Measurements from ENCODE around the gene C2.

The C2 gene

DNA sequence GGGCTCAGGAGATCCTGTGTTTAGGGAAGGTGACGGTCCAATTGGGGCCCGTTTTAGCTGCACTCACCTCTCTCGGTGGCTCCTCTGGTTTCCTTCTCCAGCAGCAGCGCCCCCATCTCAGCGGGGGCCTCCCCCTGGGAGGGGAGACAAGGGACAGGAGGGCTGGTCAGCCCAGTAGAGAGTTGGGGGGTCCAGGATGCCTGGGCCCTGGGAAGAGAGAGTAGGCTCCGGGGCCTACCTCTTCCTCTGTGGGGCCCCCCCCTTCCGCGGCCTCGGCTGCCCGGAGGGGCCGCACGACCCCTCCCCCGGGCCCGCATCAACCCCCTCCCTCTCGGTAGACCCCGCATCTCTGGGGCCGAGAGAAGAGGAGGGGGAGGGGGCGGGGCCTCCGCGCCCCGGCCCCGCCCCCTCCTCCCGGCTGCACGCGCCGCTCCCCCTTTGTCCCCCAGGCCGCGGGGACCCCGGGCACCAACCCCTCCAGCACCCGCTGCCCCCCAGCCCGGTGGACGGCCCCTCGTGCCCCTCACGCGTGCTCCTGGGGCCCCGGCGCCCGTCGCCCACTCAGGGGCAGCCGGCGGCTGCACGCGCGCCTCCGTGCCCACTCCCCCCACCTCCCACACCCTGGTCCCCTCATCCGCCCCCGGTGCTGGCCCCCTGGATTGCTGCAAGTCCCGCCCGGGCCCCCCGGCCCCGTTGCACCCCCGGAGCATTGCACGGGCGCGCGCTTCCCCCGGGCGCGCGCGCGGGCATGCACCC lies 30.5 kb upstream of the C2 start:
- TF ChIP-seq CREB1 (IDR thresholded peaks at IDR 0.05; ENCODE audit: low read depth) (no peak), RAD21 (IDR thresholded peaks at IDR 0.05; ENCODE audit: low read depth) (no peak), TEAD4 (IDR thresholded peaks at IDR 0.05) (no peak), ZBTB7A (IDR thresholded peaks at IDR 0.05; ENCODE audit: low read depth) (peak; percentile 67)
- TF ChIP-seq, protein P1, sequence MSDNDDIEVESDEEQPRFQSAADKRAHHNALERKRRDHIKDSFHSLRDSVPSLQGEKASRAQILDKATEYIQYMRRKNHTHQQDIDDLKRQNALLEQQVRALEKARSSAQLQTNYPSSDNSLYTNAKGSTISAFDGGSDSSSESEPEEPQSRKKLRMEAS (IDR thresholded peaks at IDR 0.05) = no peak

DNA sequence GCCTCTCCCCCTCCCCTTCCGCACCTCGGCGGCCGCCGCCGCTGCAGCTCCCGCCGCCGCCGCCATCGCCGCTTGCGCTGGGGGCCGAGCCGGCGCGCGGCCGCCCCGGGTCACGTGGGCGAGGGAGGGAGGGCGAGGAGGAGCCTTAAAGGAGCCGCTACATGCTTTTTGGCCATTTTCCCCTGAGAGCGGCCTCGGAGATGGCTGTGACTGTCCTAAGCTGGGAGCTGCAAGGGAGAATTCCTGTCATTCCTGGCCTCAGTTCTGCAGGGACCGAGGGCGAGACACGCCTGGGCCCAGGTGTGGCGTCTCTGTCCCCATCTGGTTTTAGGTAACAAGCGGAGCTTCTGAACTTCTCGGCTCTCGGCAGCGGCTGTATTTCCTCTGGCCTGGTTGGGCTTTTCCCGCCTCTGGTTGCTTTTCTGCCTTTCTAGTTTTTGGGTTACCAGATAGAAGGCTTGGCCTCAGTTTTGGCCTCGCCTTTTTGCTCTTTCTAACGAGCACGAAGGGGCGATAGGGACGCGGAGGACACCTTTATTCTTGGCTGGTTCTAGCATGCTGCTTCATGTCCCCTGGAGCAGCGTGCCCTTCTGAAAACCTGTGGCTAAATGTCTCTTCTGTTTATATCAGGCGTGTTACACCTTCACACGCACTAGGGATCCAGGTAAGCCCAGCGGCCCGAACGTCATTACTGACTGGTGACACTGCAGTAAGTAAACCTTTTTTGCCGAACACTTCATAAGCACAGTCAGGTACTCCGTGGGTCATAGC lies 29.7 kb upstream of the C2 start, which contains the start of gene EHMT2:
Gene EHMT2 (minus strand): TSS at position 87 of the 771 bp plus-strand sequence. CDS start 21 bp downstream, at position 66.
- TF ChIP-seq TEAD4 (IDR thresholded peaks at IDR 0.05) (no peak), TCF12 (IDR thresholded peaks at IDR 0.05; ENCODE audit: low read depth) (no peak), ZBTB7A (IDR thresholded peaks at IDR 0.05; ENCODE audit: low read depth) (no peak), TAF1 (IDR thresholded peaks at IDR 0.05; ENCODE audit: low read depth) (peak; percentile 67), YY1 (IDR thresholded peaks at IDR 0.05; ENCODE audit: low read depth) (peak; percentile 78)
- TF ChIP-seq, protein P2, sequence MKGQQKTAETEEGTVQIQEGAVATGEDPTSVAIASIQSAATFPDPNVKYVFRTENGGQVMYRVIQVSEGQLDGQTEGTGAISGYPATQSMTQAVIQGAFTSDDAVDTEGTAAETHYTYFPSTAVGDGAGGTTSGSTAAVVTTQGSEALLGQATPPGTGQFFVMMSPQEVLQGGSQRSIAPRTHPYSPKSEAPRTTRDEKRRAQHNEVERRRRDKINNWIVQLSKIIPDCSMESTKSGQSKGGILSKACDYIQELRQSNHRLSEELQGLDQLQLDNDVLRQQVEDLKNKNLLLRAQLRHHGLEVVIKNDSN (IDR thresholded peaks at IDR 0.05) = peak; percentile 96
- TF ChIP-seq, protein P1 (IDR thresholded peaks at IDR 0.05) = peak; percentile 64

DNA sequence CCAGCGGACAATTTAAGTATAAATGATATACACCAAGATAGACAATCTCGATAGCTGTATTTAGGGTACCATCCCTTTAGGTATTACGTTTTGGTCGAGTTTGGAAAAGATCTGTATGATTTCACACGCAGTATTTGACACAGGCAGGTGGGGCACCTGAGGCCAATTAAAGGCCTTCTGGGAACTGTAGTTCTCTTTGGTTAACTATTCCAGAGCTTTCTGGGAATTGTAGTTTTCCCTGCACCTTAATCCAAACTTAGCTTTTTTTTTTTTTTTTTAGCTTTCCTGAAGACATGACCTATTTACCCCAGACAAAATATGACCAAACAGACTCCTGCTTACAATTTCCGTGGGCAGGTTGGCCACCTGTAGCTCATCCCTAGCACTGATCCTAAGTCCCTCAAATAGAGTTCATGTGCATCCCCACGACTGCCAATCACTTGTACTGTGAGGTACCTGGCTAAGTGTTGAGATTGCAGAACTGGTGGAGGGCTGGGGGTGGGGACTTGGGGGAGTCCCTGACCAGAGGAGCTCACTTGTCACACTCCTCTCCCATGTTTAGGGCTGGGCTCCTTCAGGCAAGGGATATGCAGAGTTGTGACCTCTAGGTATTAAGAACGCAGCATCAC lies 29.0 kb upstream of the C2 start:
- no peak for TF ChIP-seq RAD21 (IDR thresholded peaks at IDR 0.05; ENCODE audit: low read depth)
- TF ChIP-seq, protein P1 (IDR thresholded peaks at IDR 0.05) = no peak
- TF ChIP-seq CREB1 (IDR thresholded peaks at IDR 0.05; ENCODE audit: low read depth) = no peak; the same call in 1 of the 2 replicates
- no peak for TF ChIP-seq TEAD4 (IDR thresholded peaks at IDR 0.05)
- TF ChIP-seq, protein P2 (IDR thresholded peaks at IDR 0.05) = peak; percentile 67
- no peak for TF ChIP-seq TAF1 (IDR thresholded peaks at IDR 0.05; ENCODE audit: low read depth)
- no peak for TF ChIP-seq EP300 (IDR thresholded peaks at IDR 0.05; ENCODE audit: borderline replicate concordance)
- TF ChIP-seq ZBTB7A (IDR thresholded peaks at IDR 0.05; ENCODE audit: low read depth) = no peak

DNA sequence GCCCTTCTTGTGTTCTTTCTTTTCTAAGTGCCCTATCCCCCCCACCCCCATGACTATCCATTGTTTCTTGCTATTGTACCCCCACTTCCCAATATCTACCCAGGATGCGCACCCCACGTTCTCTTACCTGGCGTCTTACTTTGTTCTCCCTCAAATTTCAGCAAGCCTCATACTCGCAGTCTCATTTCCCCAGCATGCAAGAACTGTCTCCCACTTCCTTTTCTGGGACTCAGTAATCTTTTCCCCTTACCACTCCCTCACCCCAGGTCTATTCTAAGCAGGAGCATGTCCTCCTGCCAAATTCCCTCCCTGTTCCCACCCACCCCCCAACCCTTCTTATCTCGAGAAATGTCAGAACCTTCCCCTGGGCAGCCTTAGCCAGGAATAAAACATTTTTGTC lies 28.3 kb upstream of the C2 start:
- TF ChIP-seq TAF1 (IDR thresholded peaks at IDR 0.05; ENCODE audit: low read depth) (no peak), CREB1 (IDR thresholded peaks at IDR 0.05; ENCODE audit: low read depth) (no peak), FOXM1 (IDR thresholded peaks at IDR 0.05; ENCODE audit: borderline replicate concordance, low read depth) (no peak), EGR1 (IDR thresholded peaks at IDR 0.05) (no peak), ZBTB7A (IDR thresholded peaks at IDR 0.05; ENCODE audit: low read depth) (no peak), EP300 (IDR thresholded peaks at IDR 0.05; ENCODE audit: borderline replicate concordance) (no peak), TEAD4 (IDR thresholded peaks at IDR 0.05) (no peak), YY1 (IDR thresholded peaks at IDR 0.05; ENCODE audit: low read depth) (no peak), NFIC (IDR thresholded peaks at IDR 0.05) (no peak), CEBPB (IDR thresholded peaks at IDR 0.05) (no peak), RAD21 (IDR thresholded peaks at IDR 0.05; ENCODE audit: low read depth) (no peak), TCF12 (IDR thresholded peaks at IDR 0.05; ENCODE audit: low read depth) (no peak)
- TF ChIP-seq, protein P1 (IDR thresholded peaks at IDR 0.05) = no peak
- TF ChIP-seq, protein P3, sequence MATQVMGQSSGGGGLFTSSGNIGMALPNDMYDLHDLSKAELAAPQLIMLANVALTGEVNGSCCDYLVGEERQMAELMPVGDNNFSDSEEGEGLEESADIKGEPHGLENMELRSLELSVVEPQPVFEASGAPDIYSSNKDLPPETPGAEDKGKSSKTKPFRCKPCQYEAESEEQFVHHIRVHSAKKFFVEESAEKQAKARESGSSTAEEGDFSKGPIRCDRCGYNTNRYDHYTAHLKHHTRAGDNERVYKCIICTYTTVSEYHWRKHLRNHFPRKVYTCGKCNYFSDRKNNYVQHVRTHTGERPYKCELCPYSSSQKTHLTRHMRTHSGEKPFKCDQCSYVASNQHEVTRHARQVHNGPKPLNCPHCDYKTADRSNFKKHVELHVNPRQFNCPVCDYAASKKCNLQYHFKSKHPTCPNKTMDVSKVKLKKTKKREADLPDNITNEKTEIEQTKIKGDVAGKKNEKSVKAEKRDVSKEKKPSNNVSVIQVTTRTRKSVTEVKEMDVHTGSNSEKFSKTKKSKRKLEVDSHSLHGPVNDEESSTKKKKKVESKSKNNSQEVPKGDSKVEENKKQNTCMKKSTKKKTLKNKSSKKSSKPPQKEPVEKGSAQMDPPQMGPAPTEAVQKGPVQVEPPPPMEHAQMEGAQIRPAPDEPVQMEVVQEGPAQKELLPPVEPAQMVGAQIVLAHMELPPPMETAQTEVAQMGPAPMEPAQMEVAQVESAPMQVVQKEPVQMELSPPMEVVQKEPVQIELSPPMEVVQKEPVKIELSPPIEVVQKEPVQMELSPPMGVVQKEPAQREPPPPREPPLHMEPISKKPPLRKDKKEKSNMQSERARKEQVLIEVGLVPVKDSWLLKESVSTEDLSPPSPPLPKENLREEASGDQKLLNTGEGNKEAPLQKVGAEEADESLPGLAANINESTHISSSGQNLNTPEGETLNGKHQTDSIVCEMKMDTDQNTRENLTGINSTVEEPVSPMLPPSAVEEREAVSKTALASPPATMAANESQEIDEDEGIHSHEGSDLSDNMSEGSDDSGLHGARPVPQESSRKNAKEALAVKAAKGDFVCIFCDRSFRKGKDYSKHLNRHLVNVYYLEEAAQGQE (IDR thresholded peaks at IDR 0.05; ENCODE audit: low read depth) = no peak
- TF ChIP-seq, protein P2 (IDR thresholded peaks at IDR 0.05) = no peak

DNA sequence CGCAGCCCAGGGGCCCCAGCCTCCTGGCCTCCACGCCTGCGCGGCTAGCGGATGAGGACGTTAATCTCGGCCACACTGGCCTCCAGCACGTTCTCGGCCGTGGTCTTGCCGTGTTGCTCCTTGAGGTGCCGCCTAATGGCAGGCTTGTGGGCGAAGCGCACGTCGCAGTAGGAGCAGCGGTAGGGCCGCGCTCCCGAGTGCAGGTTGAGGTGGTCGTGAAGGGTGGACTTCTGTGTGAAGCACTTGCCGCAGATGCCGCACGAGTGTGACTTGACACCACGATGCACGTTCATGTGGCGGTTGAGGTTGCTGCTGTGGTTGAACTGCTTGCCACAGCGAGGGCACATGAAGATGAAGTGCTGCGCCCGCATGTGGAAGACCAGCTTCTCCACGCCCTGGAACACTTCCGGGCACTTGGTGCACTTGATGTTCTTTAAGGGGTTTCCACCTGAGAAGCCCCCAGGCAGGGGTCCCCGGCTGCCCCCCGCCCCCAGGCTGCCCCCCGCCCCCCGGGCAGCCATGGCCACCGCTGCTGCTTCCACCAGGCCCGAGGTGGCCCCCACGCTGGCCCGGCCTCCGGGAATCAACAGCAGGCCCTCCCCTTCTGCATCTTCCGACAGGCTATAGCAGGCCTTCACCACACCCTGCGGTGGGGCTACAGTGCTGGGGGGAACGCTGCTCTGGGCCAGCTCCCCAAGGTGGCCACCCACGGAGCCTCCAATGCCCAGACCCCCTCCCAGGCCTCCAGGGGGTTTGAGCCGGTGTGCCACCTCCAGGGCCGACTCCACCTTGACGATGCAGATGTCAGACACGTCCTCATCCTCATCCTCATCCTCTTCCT lies 27.4 kb upstream of the C2 start:
- TF ChIP-seq, protein P2 (IDR thresholded peaks at IDR 0.05) = no peak
- TF ChIP-seq ZBTB7A (IDR thresholded peaks at IDR 0.05; ENCODE audit: low read depth) = no peak
- TF ChIP-seq CEBPB (IDR thresholded peaks at IDR 0.05) = no peak
- no peak for TF ChIP-seq YY1 (IDR thresholded peaks at IDR 0.05; ENCODE audit: low read depth)
- no peak for TF ChIP-seq RAD21 (IDR thresholded peaks at IDR 0.05; ENCODE audit: low read depth)
- TF ChIP-seq, protein P1 (IDR thresholded peaks at IDR 0.05) = no peak
